GM19467 (cell line): ENCODE measurements around the gene HOXD10.

Source experiments
- ATAC-seq: cut with Tn5 transposase; IDR thresholded peaks from one replicate; pipeline ENCODE4 v1.9.1; 2021; ENCODE audit warnings: mild to moderate bottlenecking, moderate library complexity; ENCODE audit not compliant: unreplicated experiment

The HOXD10 gene

GRCh38 chr2:176082525-176082823, 34.1 kb upstream of the HOXD10 start:
- no peak for ATAC-seq

DNA sequence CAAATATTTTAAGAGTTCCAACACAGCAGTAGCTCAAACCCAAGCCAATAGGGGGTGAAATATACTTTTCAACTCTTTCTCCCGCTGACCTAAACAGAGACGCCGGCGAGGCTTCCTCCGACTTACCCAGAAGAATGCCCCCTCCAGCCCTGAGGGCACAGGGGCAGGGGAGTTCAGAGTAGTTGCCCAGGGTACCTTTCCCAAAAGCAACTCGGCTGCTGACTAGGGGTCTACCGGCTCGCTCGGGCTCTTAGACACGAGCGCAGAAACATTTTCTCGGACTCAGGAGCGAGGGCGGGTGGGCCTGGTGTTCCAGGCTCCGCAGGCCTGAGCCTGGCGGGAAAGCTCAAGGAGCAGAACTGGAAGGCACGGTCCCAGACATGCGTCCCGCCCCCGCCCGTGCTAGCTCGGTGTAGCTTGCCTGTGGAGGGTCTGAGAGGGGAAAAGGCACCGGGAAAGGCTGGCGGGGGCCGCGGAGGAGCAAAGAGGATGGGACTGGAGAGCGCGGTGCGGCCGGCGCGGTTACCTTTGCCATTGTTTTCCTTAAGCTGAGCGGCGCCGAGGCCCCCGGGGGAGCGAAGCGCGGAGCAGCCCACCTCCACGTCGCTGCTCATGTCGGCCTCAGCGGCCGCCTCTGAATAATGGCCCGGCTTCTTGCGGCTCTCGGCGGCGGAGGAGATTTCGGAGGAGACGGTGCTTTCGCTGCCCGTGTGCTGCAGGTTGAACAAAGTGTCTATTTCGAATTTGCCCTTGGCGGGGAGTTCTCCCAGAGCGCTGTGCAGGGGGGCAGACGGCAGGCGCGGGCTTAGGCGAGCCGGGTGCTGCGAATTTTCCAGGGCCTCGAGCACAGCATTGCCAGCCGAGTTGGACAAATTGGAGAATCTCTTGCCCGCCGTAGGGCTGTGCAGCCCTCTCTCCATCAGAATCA, 33.5 kb upstream of the HOXD10 start:
- ATAC-seq = no peak

- no peak for ATAC-seq
These were observed 32.7 kb upstream of the HOXD10 start, which contains the start of gene EVX2 for GRCh38 chr2:176083796-176084261. Gene EVX2, minus strand, starts transcription at chr2:176083962. Its CDS starts 186 bp downstream, at chr2:176083776.

DNA sequence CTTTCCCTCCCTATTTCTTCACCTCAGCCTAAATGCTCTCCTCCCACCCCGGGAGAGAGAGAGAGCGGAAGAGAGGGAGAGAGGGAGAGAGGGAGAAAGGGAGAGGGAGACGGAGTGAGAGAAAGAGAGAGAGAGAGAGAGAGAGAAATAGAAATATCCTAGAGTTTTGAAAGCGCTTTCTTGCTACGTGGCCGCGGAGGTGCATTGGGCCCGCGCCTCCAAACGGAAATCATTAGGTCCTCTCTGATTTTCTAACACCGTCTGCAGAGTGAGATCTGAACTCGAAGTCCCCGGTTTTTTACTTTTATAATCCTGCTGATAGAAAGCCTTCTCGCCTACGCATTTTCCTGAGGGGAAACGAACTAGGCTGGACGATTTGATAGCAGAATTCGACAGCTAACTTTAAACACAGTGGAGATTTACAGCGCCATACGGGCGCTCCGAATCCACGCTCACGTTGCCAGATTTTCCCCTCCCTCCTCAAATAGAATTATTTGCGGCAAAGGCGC, 31.9 kb upstream of the HOXD10 start:
- no peak for ATAC-seq

- ATAC-seq = no peak
These were observed 31.3 kb upstream of the HOXD10 start for GRCh38 chr2:176085120-176085788.

DNA sequence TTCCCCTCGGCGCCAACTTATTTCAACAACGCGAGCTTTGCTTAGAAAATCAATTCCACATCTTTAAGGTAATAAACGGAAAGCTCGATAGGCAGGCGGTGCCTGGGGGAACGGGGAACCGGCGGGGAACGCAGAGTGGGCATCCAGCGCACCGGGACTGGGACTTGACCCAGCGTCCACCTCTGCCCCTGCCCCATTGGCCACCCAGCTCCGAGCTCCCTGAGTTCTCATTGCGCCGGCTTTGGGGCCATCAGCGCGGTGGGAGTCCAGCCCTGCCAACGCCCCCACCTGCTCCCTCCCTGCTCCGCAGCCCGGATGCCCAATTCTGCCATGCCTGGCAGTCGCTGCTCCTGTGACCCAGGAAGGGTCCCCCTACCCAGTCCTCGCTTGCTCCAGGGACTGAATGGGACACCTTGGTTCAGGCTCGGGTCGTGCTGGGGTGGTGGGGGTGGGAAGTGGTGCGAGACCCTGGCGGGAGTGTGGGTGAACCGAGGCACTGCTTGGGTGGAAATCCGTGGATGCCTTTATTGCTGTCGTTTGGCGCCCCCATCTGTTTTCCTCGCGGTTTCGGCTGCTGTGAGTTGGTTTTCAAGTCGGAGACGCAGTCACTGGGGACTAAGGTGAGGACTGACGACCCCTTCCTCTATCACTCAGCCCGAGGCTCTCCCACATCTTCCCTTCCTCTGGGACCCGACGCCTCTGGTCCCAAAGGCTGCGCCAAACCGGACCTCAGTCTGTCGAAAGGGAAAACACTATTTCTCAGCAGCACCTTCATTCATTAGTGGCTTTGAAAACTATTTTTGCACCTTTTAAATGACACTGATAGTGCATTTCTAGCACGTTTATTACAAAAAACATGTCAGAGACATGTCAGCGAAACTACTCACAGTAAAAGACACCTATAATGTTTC, 30.5 kb upstream of the HOXD10 start:
- no peak for ATAC-seq

DNA sequence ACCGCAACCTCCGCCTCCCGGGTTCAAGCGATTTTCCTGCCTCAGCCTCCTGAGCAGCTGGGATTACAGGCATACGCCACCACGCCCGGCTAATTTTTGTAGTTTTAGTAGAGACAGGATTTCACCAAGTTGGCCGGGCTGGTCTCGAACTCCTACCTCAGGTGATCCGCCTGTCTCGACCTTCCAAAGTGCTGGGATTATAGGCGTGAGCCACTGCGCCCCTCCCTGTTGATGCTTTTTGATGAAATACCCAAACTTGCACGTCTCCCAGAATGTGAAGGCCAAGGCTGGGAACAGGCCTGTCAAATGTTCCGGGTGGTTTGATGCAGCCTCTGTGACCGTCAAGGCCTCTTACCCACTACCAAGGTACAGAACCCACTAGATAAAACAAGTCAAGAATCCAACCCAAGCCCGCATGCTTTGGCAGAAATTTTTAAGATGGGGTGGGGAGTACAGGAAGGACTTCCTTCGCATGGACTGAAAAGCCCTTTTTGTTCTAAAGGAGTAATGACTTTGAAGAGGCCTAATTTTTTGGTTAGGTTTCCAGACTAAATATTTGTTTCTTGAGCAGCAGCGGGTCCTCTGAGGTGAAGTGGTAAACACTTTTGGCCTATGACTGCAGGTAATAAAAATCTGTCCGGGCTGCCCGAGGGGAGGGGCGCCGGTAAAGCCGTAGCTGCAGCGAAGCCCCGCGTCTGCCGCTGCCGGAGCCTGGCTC, 29.1 kb upstream of the HOXD10 start:
- no peak for ATAC-seq

DNA sequence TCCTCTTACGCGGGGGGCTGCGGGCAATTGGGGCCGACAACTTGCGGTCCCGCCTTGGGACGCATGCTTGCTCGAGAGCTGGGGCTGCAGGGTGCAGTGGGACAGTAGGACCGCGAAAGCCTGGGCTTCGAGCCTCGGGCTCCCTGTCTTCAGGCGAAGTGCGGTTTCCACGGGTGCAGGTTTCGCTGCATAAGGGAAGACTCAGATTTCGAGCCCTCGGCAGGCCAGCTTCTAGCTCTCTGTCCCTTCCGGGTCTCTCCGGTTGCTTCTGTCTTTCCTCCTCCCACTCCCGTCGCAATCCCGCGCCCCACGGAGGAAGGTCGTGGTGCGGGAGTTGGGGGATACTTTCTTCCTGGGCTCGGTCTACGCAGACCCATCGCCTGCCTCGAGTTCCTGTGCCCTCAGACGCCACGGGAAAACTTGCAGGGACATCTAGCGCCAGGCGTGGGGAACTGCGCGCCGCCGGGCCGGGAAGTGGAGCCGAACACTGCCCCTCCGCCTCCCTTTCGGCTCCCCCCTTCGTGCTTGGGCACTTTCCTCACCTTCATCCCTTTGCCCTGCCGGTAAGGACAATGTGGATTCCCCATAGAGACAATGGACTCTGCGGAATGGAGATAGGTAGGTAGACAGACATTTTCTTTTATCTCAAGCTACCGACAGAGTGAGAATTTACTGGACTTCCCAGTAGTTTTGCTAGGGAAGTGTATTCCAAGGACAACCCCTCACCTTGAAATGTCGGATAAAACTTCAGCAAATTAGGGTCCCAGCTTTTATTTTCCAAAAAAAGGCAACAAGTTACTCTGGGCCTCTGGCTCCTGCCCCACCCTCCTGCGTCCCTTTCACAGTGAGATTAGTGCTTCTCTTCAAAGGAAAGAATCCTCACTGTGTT, 28.3 kb upstream of the HOXD10 start:
- ATAC-seq = no peak

DNA sequence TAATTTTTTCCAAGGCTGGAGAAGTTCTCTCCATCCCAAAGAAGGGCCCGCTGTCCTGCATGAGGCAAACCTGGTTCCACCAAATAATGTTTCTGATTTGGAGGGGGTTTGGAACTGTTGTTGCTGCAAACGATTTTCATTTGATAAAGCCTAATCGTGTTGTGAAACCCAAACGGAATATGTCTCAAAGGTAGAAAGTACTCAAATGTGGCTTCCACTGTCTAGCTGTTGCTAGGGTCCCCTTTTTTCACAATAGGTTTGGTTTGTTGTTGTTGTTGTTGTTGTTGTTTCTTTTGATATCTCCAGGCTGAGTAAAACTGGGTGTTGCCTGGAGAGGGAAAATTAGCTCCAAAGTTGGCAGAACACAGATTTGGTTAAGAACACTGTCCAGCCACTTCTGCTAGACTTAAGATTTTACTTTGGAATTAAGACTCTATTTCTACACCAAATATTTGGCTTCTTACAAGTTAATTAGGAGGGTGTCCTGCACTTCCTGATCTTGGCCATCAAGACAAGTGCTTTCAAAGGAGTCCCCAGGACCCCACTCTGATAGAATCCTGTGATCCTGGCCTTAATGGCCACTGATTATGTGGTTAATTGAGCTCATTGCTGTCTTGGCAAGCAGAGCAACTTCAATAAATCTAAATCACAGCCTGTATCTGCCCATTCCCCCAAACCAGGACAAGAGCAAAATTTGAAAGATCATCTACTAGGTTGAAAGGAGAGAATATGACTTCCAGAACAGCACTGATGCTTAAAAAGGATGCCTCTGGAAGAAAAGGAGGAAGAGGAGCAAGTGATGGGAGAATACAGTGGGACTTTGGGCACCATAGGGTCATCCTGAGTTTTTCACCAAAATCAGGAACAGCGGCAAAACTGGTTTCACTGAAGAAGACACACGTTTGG, 27.4 kb upstream of the HOXD10 start:
- no peak for ATAC-seq

- ATAC-seq = no peak
These were observed 26.7 kb upstream of the HOXD10 start for GRCh38 chr2:176089843-176090395.

GRCh38 chr2:176090862-176091261, 25.7 kb upstream of the HOXD10 start:
- ATAC-seq = no peak

- no peak for ATAC-seq
These were observed 25.0 kb upstream of the HOXD10 start for GRCh38 chr2:176091329-176092258.

DNA sequence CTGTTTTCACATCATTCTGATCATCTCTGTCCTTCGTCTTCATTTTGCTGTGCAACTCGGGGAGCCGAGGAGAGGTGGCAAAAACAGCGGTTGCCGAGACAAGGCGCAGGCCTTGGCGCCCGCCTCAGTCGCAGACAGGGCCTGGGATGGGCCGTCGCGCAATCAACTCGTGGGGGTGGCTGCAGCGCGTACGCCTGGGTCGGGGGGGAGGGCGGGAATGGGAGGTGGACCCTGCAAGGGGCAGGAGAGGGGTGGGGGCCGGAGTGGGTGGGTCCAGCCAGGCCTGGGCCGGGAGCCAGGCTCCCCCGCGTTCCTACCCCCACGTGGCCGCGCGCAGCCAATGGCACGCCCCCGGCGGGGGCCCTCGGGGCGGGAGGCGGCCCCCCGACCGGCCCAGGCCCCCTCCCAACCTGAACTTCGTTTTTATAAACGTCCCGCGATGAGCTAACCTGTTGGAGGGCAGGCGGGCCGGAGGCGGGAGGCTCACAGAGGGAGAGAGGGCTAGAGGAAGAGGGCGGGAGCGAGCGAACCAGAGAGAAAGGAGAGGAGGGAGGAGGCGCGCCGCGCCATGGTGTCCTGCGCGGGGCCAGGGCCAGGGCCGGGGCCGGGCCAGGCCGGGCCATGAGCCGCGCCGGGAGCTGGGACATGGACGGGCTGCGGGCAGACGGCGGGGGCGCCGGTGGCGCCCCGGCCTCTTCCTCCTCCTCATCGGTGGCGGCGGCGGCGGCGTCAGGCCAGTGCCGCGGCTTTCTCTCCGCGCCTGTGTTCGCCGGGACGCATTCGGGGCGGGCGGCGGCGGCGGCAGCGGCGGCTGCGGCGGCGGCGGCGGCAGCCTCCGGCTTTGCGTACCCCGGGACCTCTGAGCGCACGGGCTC, 24.1 kb upstream of the HOXD10 start, which contains the start of gene HOXD13:
HOXD13 (plus strand) TSS at position 452 of the 875 bp plus-strand sequence; CDS start at position 622, 170 bp downstream.
- ATAC-seq = no peak

- ATAC-seq = no peak
These were observed 23.3 kb upstream of the HOXD10 start for GRCh38 chr2:176093145-176093897.

DNA sequence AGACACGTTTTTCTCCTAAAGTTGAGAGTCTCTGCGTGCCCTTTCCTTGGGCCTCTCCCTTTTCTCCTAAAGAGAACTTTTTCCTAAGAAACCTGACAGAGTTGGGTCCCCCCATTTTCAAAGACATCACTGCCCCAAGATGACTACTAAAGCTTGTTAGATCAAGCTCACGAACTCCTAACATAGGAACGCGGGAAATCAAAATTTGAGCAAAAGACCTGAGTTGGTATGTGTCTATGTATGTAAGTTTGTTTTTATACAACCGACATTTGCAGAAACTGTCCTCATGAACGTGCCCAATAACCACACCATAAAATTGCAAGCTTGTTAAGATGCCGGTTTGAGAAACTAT, 22.7 kb upstream of the HOXD10 start:
- no peak for ATAC-seq
